Activated CD4-positive, CD25-positive, alpha-beta regulatory T cell (primary cell): ENCODE data around the gene TRAF3IP1.
"Not testable (repeated sequence)": the region's sequence is repeated elsewhere in the genome, so short reads cannot be mapped to it uniquely, and the experiment has no call there.

Experiments
- DNase-seq, 4 experiments: peaks; one replicate each; lab custom pipeline; 2025; lab: John Stamatoyannopoulos, UW

The TRAF3IP1 gene

GRCh38 chr2:238427435-238428162 lies 107.3 kb downstream of the TRAF3IP1 start:
- DNase-seq = no peak

GRCh38 chr2:238428866-238429265 lies 108.5 kb downstream of the TRAF3IP1 start:
- no peak for DNase-seq

- no peak for DNase-seq
Observed at GRCh38 chr2:238430781-238431180, 110.5 kb downstream of the TRAF3IP1 start.

- no peak for DNase-seq
Observed at GRCh38 chr2:238431456-238431855, 111.1 kb downstream of the TRAF3IP1 start.

- no peak for DNase-seq
Observed at GRCh38 chr2:238433300-238433915, 113.1 kb downstream of the TRAF3IP1 start.

GRCh38 chr2:238433941-238434845 lies 113.9 kb downstream of the TRAF3IP1 start:
- DNase-seq = no peak

- no peak for DNase-seq
Observed at GRCh38 chr2:238434846-238435751, 114.8 kb downstream of the TRAF3IP1 start.

- DNase-seq = no peak
Observed at GRCh38 chr2:238435752-238436096, 115.4 kb downstream of the TRAF3IP1 start.

GRCh38 chr2:238438856-238439849 lies 118.8 kb downstream of the TRAF3IP1 start:
- DNase-seq = peak in 2 of 4 experiments; percentile 16 to 24

GRCh38 chr2:238439917-238440316 lies 119.6 kb downstream of the TRAF3IP1 start:
- no peak for DNase-seq

GRCh38 chr2:238440331-238440730 lies 120.0 kb downstream of the TRAF3IP1 start:
- DNase-seq = no peak

GRCh38 chr2:238440767-238441166 lies 120.4 kb downstream of the TRAF3IP1 start:
- DNase-seq = no peak

- no peak for DNase-seq
Observed at GRCh38 chr2:238441262-238442114, 121.2 kb downstream of the TRAF3IP1 start.

GRCh38 chr2:238442257-238442656 lies 121.9 kb downstream of the TRAF3IP1 start:
- not testable (repeated sequence) for DNase-seq

- DNase-seq = no peak
Observed at GRCh38 chr2:238444242-238444641, 123.9 kb downstream of the TRAF3IP1 start.

GRCh38 chr2:238445409-238446190 lies 125.3 kb downstream of the TRAF3IP1 start:
- no peak for DNase-seq

- DNase-seq = no peak
Observed at GRCh38 chr2:238446371-238446770, 126.1 kb downstream of the TRAF3IP1 start.
